ENCODE measurements around the gene TMEM233. TPM values are rescaled to one million over a fixed set of nuclear protein-coding genes. Genes with fewer than 3 reads are reported as not detected.
"Not testable (repeated sequence)": the region's sequence is repeated elsewhere in the genome, so short reads cannot be mapped to it uniquely, and the experiment has no call there.

Gene TMEM233
- polyA plus RNA-seq, 1 of the 3 experiments (the other 2 are of a cell fraction): 2.6 TPM

- DNase-seq; H3K9me3 ChIP-seq; H2AFZ ChIP-seq (ENCODE audit: low read depth); H3K4me2 ChIP-seq; H3K4me1 ChIP-seq (ENCODE audit: control insufficient read depth in 1 of 2, insufficient read depth in 2 of 2, low read depth in 1 of 2, low read length in 1 of 2); H3K36me3 ChIP-seq (replicated peaks in 1 of 2; ENCODE audit: control insufficient read depth in 1 of 2, insufficient read depth in 2 of 2, low read length in 1 of 2); H3K9me2 ChIP-seq; H3K4me3 ChIP-seq (ENCODE audit: low read depth in 2 of 2, low read length in 1 of 2); H3K27me3 ChIP-seq (ENCODE audit: insufficient read depth); H3K27ac ChIP-seq (ENCODE audit: low read depth in 2 of 2, low read length in 1 of 2); POLR2A ChIA-PET; H3F3A ChIP-seq (replicated peaks; ENCODE audit: insufficient read depth); H3K79me2 ChIP-seq (ENCODE audit: insufficient read depth); H4K20me1 ChIP-seq (ENCODE audit: insufficient read depth); H3K9ac ChIP-seq: not testable (repeated sequence)
- peak; percentile 38; the same call in 1 of the 2 replicates for TF ChIP-seq RAD21 (IDR thresholded peaks at IDR 0.05; ENCODE audit: low read length)
- WGBS (ENCODE audit: low lambda C conversion rate): 75% methylated on average over 6 of the region's 6 CpGs
- CTCF ChIA-PET: interaction anchor here (0.6 to 2.2 kb wide), 8 partner anchors 9 to 214 kb away, joined by 3 to 13 read pairs (median 5); partner anchors contain the start of gene PRKAB1
Measured at GRCh38 chr12:119658166-119658565, 64.6 kb downstream of the TMEM233 start.

- no peaks in the 10 kb centered on the region for H3K36me3 ChIP-seq (replicated peaks in 1 of 2; ENCODE audit: control insufficient read depth in 1 of 2, insufficient read depth in 2 of 2, low read length in 1 of 2)
- 3% methylated on average over 6 of the region's 6 CpGs for WGBS (ENCODE audit: low lambda C conversion rate)
- TF ChIP-seq USF1 (IDR thresholded peaks at IDR 0.05; ENCODE audit: borderline replicate concordance, low read depth) (no peak), REST (IDR thresholded peaks at IDR 0.05; ENCODE audit: low read depth, low read length) (no peak), SMC3 (IDR thresholded peaks at IDR 0.05; ENCODE audit: low read depth, low read length) (0 out of 2 replicates have a peak, but pooled peaks have one; percentile 35), CHD2 (IDR thresholded peaks at IDR 0.05; ENCODE audit: low read length, partially characterized antibody) (no peak), TEAD4 (IDR thresholded peaks at IDR 0.05; ENCODE audit: borderline replicate concordance, insufficient read depth) (no peak), GATA2 (CRISPR knock-in tag; IDR thresholded peaks at IDR 0.05) (no peak), PBX3 (IDR thresholded peaks at IDR 0.05) (no peak), RFX5 (IDR thresholded peaks at IDR 0.05; ENCODE audit: low read length) (no peak), RXRA (IDR thresholded peaks at IDR 0.05; ENCODE audit: borderline replicate concordance, low read depth) (no peak), TAF1 (IDR thresholded peaks at IDR 0.05; ENCODE audit: borderline replicate concordance, low read depth, low read length) (no peak), RAD21 (IDR thresholded peaks at IDR 0.05; ENCODE audit: low read length) (peak; percentile 55), IRF3 (IDR thresholded peaks at IDR 0.05; ENCODE audit: low read depth, low read length) (no peak), MAX (IDR thresholded peaks at IDR 0.05; ENCODE audit: low read depth) (no peak), FOXJ3 (CRISPR knock-in tag; IDR thresholded peaks at IDR 0.05) (no peak), JUND (IDR thresholded peaks at IDR 0.05) (no peak), CTCF (IDR thresholded peaks at IDR 0.05) (peak; percentile 93), RCOR1 (IDR thresholded peaks at IDR 0.05; ENCODE audit: low read length) (no peak), GABPA (IDR thresholded peaks at IDR 0.05; ENCODE audit: low read depth) (no peak)
- H3K4me2 ChIP-seq: no peak overlapping the region
- no peaks in the 10 kb centered on the region for H4K20me1 ChIP-seq (ENCODE audit: insufficient read depth)
- no peaks in the 10 kb centered on the region for H3K9me3 ChIP-seq
- peak; percentile 69 for DNase-seq
- no peak overlapping the region for H3K27ac ChIP-seq (ENCODE audit: low read depth in 2 of 2, low read length in 1 of 2)
- ChIA-PET CTCF (interaction anchor here (0.7 to 2.2 kb wide), 10 partner anchors 9 to 303 kb away, joined by 3 to 13 read pairs (median 4); partner anchors contain the start of gene PRKAB1), POLR2A (no interaction called here)
- no peaks in the 10 kb centered on the region for H3K4me1 ChIP-seq (ENCODE audit: control insufficient read depth in 1 of 2, insufficient read depth in 2 of 2, low read depth in 1 of 2, low read length in 1 of 2)
- no peaks in the 10 kb centered on the region for H3K79me2 ChIP-seq (ENCODE audit: insufficient read depth)
- no peaks in the 10 kb centered on the region for H3F3A ChIP-seq (replicated peaks; ENCODE audit: insufficient read depth)
- no peak overlapping the region for H3K9ac ChIP-seq
- H3K27me3 ChIP-seq (ENCODE audit: insufficient read depth): no peaks in the 10 kb centered on the region
- no peak overlapping the region for H2AFZ ChIP-seq (ENCODE audit: low read depth)
- no peaks in the 10 kb centered on the region for H3K9me2 ChIP-seq
- H3K4me3 ChIP-seq (ENCODE audit: low read depth in 2 of 2, low read length in 1 of 2): no peak overlapping the region; a peak in 1 of 4 replicates
Measured at GRCh38 chr12:119659289-119659897, 65.8 kb downstream of the TMEM233 start.
